GM12878 (cell line): ENCODE data around the gene KLRB1. TPM values are rescaled to one million over a fixed set of nuclear protein-coding genes. Genes with fewer than 3 reads are reported as not detected.
A peak's percentile ranks its signal among the peaks of the same experiment; 100 is the strongest.

Source experiments
- CBX5 ChIP-seq: sonication (generic); IDR thresholded peaks from 2 replicates; pipeline ENCODE4 v1.6.1; 2016; ENCODE audit warnings: low read depth, moderate library complexity, mild to moderate bottlenecking, inconsistent platforms
- CHD1 ChIP-seq: IDR thresholded peaks from 2 replicates; pipeline ENCODE4 v1.6.1; 2012; ENCODE audit warnings: low read depth, low read length, improper control_type of control experiment
- FOXM1 ChIP-seq: IDR thresholded peaks from 2 replicates; pipeline ENCODE4 v1.6.1; 2012; ENCODE audit warnings: low read depth, mild to moderate bottlenecking, inconsistent platforms, low read length, moderate library complexity
- GATAD2B ChIP-seq: fragments of 450-650 bp; conservative IDR thresholded peaks from 2 replicates; pipeline ENCODE4 v1.6.1; 2017; ENCODE audit warnings: low read depth, mild to moderate bottlenecking, moderate library complexity
- MEF2A ChIP-seq: IDR thresholded peaks from 2 replicates; pipeline ENCODE4 v1.6.1; 2011; ENCODE audit warnings: low read depth, mild to moderate bottlenecking, low read length, moderate library complexity; ENCODE audit not compliant: insufficient read depth
- NFXL1 ChIP-seq: fragments of 450-650 bp; IDR thresholded peaks from 2 replicates; pipeline ENCODE4 v1.6.1; 2017; ENCODE audit warnings: antibody characterized with exemption, mild to moderate bottlenecking, borderline replicate concordance
- NR2C2 ChIP-seq: IDR thresholded peaks from 2 replicates; pipeline ENCODE4 v1.6.1; 2011; ENCODE audit warnings: borderline replicate concordance, low read depth; ENCODE audit not compliant: control insufficient read depth, insufficient read length
- POLR2AphosphoS5 ChIP-seq: IDR thresholded peaks from 2 replicates; pipeline ENCODE4 v1.6.1; 2011; ENCODE audit warnings: mild to moderate bottlenecking, low read length, inconsistent platforms
- SIX5 ChIP-seq: IDR thresholded peaks from 2 replicates; pipeline ENCODE4 v1.6.1; 2011; ENCODE audit warnings: mild to moderate bottlenecking, low read depth, low read length, moderate library complexity; ENCODE audit not compliant: severe bottlenecking
- SPI1 ChIP-seq: IDR thresholded peaks from 2 replicates; pipeline ENCODE4 v1.6.1; 2011; ENCODE audit warnings: low read depth, mild to moderate bottlenecking, low read length, moderate library complexity, borderline replicate concordance; ENCODE audit not compliant: insufficient read depth
- TBL1XR1 ChIP-seq: IDR thresholded peaks from 2 replicates; pipeline ENCODE4 v1.6.1; 2012; ENCODE audit warnings: low read depth, low read length, improper control_type of control experiment
- ZNF24 ChIP-seq: fragments of 450-650 bp; IDR thresholded peaks from 2 replicates; pipeline ENCODE4 v1.6.1; 2017; ENCODE audit warnings: antibody characterized with exemption, mild to moderate bottlenecking
- polyA plus RNA-seq, 11 experiments: library from polyadenylated mRNA; depleted of rRNA in 4 of 11; unstranded in 6 of 11; stranded (reverse) in 5 of 11; fragments of >200 nt; fragmentation: Nextera tagmentation in 4 of 11; fragmentation: Illumina TruSeq in 1 of 11; extraction: Ambion mirVana in 4 of 11; extraction: Trizol in 1 of 11; gene quantifications; 1 replicate in 1 of 11; 2 replicates in 10 of 11; pipeline versions ENCODE4 v1.2.1 to v1.2.3, GENCODE V29; 2011 to 2016; ENCODE audit warnings: inconsistent platforms in 2 of 11, missing spikeins in 2 of 11, low read depth in 1 of 11
- total RNA-seq, 4 experiments: library from RNA; depleted of rRNA in 3 of 4; stranded (reverse); fragments of >200 nt in 3 of 4; fragmentation: Illumina TruSeq in 1 of 4; extraction: Trizol in 1 of 4; gene quantifications; 2 replicates each; pipeline versions ENCODE4 v1.2.1 to v1.2.3, GENCODE V29; 2013 to 2021
- TF ChIP-seq, protein P1 (sequence below): IDR thresholded peaks from 2 replicates; pipeline ENCODE4 v1.6.1; 2012; ENCODE audit warnings: mild to moderate bottlenecking, low read depth, low read length

Gene KLRB1
- total and polyA plus RNA-seq, 10 of the 15 experiments (the other 5 are each of a cell fraction or from before 2014, with no cell fraction given) = not detected

DNA sequence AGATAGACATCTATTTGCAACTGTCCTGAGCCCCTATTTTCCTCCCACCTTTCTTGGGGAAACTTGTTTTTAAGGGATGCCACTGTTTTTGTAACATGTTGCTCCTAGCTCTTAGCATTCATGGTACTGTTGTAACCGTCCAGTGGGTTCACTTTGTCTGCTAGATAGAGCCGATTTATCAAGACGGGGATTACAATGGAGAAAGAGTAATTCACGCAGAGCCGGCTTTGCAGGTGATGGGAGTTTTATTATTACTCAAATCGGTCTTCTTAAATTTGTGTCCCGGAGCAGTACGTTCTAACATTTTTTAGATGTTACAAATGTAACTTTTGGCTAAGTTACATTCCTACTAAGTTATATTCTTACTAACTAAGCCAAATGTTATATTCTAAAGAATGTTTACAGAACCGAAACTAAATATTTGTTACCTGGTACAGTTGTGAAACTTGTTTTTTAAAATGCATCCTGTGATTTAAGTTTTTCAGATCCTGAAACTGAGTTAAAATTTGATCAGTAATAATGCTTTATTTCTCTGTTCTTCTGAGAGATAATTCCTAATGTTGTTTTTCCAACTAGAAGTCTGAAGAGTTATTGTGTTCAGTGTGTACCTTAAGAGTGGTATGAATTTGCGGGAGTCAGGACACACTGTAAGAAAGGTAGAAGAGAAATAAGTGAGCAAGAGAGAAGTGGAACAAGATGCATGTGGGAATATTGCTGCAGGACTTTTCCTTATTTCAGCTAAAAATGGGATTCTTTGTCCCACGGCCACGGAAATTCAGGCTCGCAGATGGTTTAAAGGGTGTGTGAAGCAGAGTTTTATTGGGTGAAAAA lies 41.2 kb upstream of the KLRB1 start (continued):
- TF ChIP-seq, protein P1, sequence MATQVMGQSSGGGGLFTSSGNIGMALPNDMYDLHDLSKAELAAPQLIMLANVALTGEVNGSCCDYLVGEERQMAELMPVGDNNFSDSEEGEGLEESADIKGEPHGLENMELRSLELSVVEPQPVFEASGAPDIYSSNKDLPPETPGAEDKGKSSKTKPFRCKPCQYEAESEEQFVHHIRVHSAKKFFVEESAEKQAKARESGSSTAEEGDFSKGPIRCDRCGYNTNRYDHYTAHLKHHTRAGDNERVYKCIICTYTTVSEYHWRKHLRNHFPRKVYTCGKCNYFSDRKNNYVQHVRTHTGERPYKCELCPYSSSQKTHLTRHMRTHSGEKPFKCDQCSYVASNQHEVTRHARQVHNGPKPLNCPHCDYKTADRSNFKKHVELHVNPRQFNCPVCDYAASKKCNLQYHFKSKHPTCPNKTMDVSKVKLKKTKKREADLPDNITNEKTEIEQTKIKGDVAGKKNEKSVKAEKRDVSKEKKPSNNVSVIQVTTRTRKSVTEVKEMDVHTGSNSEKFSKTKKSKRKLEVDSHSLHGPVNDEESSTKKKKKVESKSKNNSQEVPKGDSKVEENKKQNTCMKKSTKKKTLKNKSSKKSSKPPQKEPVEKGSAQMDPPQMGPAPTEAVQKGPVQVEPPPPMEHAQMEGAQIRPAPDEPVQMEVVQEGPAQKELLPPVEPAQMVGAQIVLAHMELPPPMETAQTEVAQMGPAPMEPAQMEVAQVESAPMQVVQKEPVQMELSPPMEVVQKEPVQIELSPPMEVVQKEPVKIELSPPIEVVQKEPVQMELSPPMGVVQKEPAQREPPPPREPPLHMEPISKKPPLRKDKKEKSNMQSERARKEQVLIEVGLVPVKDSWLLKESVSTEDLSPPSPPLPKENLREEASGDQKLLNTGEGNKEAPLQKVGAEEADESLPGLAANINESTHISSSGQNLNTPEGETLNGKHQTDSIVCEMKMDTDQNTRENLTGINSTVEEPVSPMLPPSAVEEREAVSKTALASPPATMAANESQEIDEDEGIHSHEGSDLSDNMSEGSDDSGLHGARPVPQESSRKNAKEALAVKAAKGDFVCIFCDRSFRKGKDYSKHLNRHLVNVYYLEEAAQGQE = 0 out of 2 replicates have a peak, but pooled peaks have one; percentile 11
- TF ChIP-seq CHD1 (peak; percentile 85; the same call in 1 of the 2 replicates), ZNF24 (0 out of 2 replicates have a peak, but pooled peaks have one; percentile 13), SPI1 (peak; percentile 24; the same call in 1 of the 2 replicates), NFXL1 (no peak), POLR2AphosphoS5 (0 out of 2 replicates have a peak, but pooled peaks have one; percentile 16), MEF2A (no peak), FOXM1 (peak; percentile 54), NR2C2 (no peak), TBL1XR1 (no peak), SIX5 (no peak), CBX5 (0 out of 2 replicates have a peak, but pooled peaks have one; percentile 12), GATAD2B (peak; percentile 34; the same call in 1 of the 2 replicates)
